Testis (tissue), 2 donors: ENCODE measurements around the gene MPL.

Experiments used
- CTCF ChIP-seq, 3 experiments: fragments of 450-650 bp in 2 of 3; fragments of 200-600 bp in 1 of 3; sonication (generic) in 1 of 3; IDR thresholded peaks; one replicate each; pipeline ENCODE4 v1.5.1; 2016 to 2019; ENCODE audit warnings: antibody characterized with exemption in 3 of 3, mild to moderate bottlenecking in 2 of 3, moderate library complexity in 1 of 3
- POLR2A ChIP-seq: fragments of 450-650 bp; IDR thresholded peaks from one replicate; pipeline ENCODE4 v1.6.1; 2017; ENCODE audit warnings: antibody characterized with exemption, mild to moderate bottlenecking, moderate library complexity

GRCh38 chr1:43305461-43305860, 32.2 kb upstream of the MPL start:
- TF ChIP-seq POLR2A (no peak), CTCF (IDR thresholded peaks at IDR 0.05) (no peak)
